Naive thymus-derived CD8-positive, alpha-beta T cell (primary cell): ENCODE measurements around the gene VEGFD. TPM values are rescaled to one million over a fixed set of nuclear protein-coding genes. Genes with fewer than 3 reads are reported as not detected.

ENCODE experiments used
- ATAC-seq, 2 donors: fragments of 150-1000 bp; cut with Tn5 transposase in 1 of 2; sonication (Bioruptor Pico), chemical (Tn5 transposase) in 1 of 2; 1 replicate in 1 of 2; 2 replicates in 1 of 2; pipeline ENCODE4 v1.10.0; 2021; ENCODE audit warnings: mild to moderate bottlenecking in 2 of 2, moderate library complexity in 2 of 2
- POLR2A ChIA-PET: fragments of 350-600 bp; sonication (Branson Sonifier 250); formaldehyde crosslinking; loops from one replicate; lab custom pipeline; 2021; ENCODE audit warnings: antibody characterized with exemption; lab: Charles Lee
- DNase-seq, 10 donors: peaks; one replicate each; pipeline versions ENCODE4 v3.0.0 to v3.0.0-alpha.2; 2020 to 2022
- H3K27ac Mint-ChIP-seq, 10 donors: one replicate each; pipeline ENCODE4 v1.8.0; 2020 to 2022; ENCODE audit warnings: mild to moderate bottlenecking in 10 of 10, mixed read lengths in 10 of 10, moderate library complexity in 4 of 10, inconsistent platforms in 1 of 10
- H3K27me3 Mint-ChIP-seq, 5 donors: one replicate each; pipeline ENCODE4 v1.8.0; 2021 to 2022; ENCODE audit warnings: mixed read lengths in 5 of 5
- H3K36me3 Mint-ChIP-seq, 3 donors: one replicate each; pipeline ENCODE4 v1.8.0; 2020 to 2022; ENCODE audit warnings: mixed read lengths in 3 of 3, mild to moderate bottlenecking in 2 of 3, inconsistent platforms in 1 of 3
- H3K4me1 Mint-ChIP-seq, 4 donors: one replicate each; pipeline ENCODE4 v1.8.0; 2021 to 2022; ENCODE audit warnings: mixed read lengths in 4 of 4
- H3K4me3 Mint-ChIP-seq, 10 donors: one replicate each; pipeline ENCODE4 v1.8.0; 2020 to 2022; ENCODE audit warnings: mild to moderate bottlenecking in 10 of 10, mixed read lengths in 10 of 10, moderate library complexity in 6 of 10, inconsistent platforms in 1 of 10
- H3K9me3 Mint-ChIP-seq, 9 donors: one replicate each; pipeline ENCODE4 v1.8.0; 2020 to 2022; ENCODE audit warnings: mixed read lengths in 9 of 9, mild to moderate bottlenecking in 3 of 9, inconsistent platforms in 1 of 9, moderate library complexity in 1 of 9
- polyA plus RNA-seq, 3 donors: library from polyadenylated mRNA; unstranded; fragments of 300-500 nt; fragmentation: Illumina TruSeq; gene quantifications; one replicate each; pipeline ENCODE4 v1.2.3, GENCODE V29; 2021
- total RNA-seq, 8 experiments: library from RNA in 2 of 8; stranded (reverse) in 2 of 8; gene quantifications; one replicate each; pipeline ENCODE4 v1.2.3 and lab custom pipeline; 2021 to 2026

VEGFD gene, protein sequence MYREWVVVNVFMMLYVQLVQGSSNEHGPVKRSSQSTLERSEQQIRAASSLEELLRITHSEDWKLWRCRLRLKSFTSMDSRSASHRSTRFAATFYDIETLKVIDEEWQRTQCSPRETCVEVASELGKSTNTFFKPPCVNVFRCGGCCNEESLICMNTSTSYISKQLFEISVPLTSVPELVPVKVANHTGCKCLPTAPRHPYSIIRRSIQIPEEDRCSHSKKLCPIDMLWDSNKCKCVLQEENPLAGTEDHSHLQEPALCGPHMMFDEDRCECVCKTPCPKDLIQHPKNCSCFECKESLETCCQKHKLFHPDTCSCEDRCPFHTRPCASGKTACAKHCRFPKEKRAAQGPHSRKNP
- not detected for total RNA-seq
- polyA plus RNA-seq: not detected
- 0 reads per million in 6 experiments for total RNA-seq (lab: John Stamatoyannopoulos, UW)

- ATAC-seq (no peak), DNase-seq (no peak)
- Mint-ChIP-seq H3K27ac (no peak within 1 kb of the TSS), H3K27me3 (peaks cover 1 to 13% (median 4%) of the 10 kb centered on the region in 5 donors), H3K36me3 (peaks cover 0 to 5% (median 0%) of the 10 kb centered on the region in 3 donors), H3K4me1 (no peaks in the 10 kb centered on the region), H3K4me3 (no peak within 1 kb of the TSS), H3K9me3 (no peaks in the 10 kb centered on the region)
- POLR2A ChIA-PET: no interaction called here
Observed at GRCh38 chrX:15384304-15384703, at the start of gene VEGFD. VEGFD (minus strand) TSS chrX:15384413; CDS start chrX:15383946, 467 bp downstream.

GRCh38 chrX:15430584-15430983 is 46.4 kb upstream of the VEGFD start:
- POLR2A ChIA-PET: no interaction called here
- no peaks in the 10 kb centered on the region for H3K4me1 Mint-ChIP-seq
- no peak overlapping the region for H3K4me3 Mint-ChIP-seq
- peaks cover 7 to 37% (median 12%) of the 10 kb centered on the region in 5 donors for H3K27me3 Mint-ChIP-seq
- peak overlapping the region in 1 of 10 donors; percentile 19 for H3K27ac Mint-ChIP-seq
- ATAC-seq: no peak
- H3K36me3 Mint-ChIP-seq: peaks cover 0 to 13% (median 0%) of the 10 kb centered on the region in 3 donors
- H3K9me3 Mint-ChIP-seq: peaks cover 0 to 5% (median 0%) of the 10 kb centered on the region in 9 donors
- no peak for DNase-seq

DNA sequence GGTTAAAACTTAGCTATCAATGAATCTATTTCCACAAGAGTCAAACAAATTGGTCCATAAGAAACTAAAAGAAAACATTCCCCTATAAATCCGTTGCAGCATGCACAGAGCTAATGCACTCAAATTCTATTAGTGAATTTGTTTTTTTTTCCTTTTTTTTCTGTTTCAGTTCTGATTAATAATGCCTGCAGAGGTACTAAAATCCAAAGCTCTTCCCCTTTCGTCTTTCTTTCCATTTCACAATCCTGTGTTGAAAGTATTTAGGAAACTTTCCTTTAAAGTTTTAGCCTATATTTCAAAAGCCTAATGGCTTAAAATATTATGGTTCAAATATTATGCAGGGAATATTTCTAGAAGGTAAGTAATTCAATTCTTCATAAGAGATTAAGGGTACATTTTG is 45.9 kb upstream of the VEGFD start:
- ATAC-seq (no peak), DNase-seq (no peak)
- Mint-ChIP-seq H3K27ac (no peak overlapping the region), H3K4me3 (no peak overlapping the region), H3K9me3 (peaks cover 0 to 5% (median 0%) of the 10 kb centered on the region in 9 donors), H3K27me3 (peaks cover 7 to 37% (median 12%) of the 10 kb centered on the region in 5 donors), H3K4me1 (no peaks in the 10 kb centered on the region), H3K36me3 (peaks cover 0 to 13% (median 0%) of the 10 kb centered on the region in 3 donors)
- POLR2A ChIA-PET: no interaction called here

DNA sequence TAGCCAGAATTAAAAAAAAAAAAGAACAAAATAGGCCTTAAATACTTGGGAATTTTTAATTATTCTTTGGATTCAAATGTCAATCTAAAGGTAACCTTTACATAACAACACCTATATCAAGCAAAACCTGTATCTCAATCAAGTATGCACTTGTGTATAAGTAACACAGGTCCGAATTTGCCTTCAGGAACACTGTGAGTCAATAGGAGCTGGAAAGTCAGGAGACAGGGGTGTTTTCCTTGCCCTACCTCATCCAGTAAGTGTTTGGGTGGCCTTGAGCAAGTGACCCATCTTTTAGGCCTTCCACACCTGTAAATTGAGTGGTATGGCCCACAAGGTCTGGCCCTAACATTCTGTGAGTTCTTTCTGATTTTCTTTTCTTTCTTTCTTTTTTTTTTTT is 40.8 kb upstream of the VEGFD start:
- no peak overlapping the region for H3K4me3 Mint-ChIP-seq
- no peaks in the 10 kb centered on the region for H3K4me1 Mint-ChIP-seq
- H3K36me3 Mint-ChIP-seq: no peaks in the 10 kb centered on the region
- H3K27me3 Mint-ChIP-seq: peaks cover 0 to 1% (median 0%) of the 10 kb centered on the region in 5 donors
- DNase-seq (no peak), ATAC-seq (no peak)
- H3K9me3 Mint-ChIP-seq: no peaks in the 10 kb centered on the region
- H3K27ac Mint-ChIP-seq: no peak overlapping the region
- POLR2A ChIA-PET: no interaction called here

DNA sequence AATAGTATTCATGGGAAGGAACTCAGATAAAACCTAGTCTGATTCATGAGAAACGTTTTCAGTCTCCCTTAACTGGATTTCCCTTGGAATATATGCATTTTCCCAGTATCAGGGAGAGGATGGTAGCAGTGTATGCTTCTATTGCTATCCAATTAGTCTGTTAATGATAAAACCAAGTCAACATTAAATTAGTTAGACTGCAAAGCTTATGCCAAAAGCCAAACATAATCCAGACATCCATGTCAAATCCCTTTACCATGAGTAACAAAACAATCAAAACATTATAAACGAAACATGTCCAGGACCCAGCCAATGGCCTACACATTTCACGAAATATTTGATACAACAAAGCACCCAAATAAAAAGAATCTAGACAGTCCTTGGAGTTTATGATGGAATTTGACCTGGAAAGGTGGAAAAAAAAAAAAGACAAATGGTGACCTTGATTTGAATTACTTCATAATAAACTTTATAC is 34.5 kb upstream of the VEGFD start:
- H3K36me3 Mint-ChIP-seq: peaks cover 0 to 11% (median 0%) of the 10 kb centered on the region in 3 donors
- ATAC-seq (no peak), DNase-seq (no peak)
- H3K27me3 Mint-ChIP-seq: no peaks in the 10 kb centered on the region
- POLR2A ChIA-PET: no interaction called here
- no peaks in the 10 kb centered on the region for H3K4me1 Mint-ChIP-seq
- peaks cover 0 to 20% (median 4%) of the 10 kb centered on the region in 9 donors for H3K9me3 Mint-ChIP-seq
- H3K27ac Mint-ChIP-seq: no peak overlapping the region
- H3K4me3 Mint-ChIP-seq: no peak overlapping the region

DNA sequence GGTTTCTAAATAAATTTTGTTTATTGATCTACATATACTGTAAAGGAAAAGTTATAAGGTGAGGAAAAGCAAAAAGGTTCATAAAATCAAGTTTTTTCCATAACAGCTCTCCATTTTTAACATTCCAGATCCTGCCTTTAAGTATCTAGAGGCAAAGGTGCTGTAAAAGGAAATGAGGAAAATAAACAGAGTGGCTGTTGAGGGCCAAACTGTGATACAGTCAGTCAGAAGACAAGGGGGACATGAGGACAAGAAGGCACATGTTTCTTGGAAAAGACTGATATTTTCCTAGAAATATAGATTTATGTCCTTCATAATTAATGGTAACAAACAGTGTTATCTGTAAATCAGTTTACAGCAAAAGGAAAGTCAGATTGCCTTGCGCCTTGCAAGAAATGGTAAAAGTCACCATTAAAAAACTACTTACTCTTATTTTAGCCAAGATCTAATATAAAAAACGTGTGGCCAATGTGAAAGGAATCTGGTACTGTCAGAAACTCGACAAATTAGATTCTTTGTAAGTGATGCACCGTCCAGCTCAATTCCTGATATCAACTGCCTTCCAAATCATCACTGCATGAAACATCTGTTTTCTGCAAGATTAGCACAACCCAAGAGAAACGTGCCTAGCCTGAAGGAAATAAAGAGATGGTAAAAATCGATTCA is 34.0 kb upstream of the VEGFD start:
- Mint-ChIP-seq H3K27ac (no peak overlapping the region), H3K36me3 (peaks cover 0 to 11% (median 0%) of the 10 kb centered on the region in 3 donors), H3K4me3 (no peak overlapping the region), H3K27me3 (peaks cover 0 to 3% (median 0%) of the 10 kb centered on the region in 5 donors), H3K9me3 (peaks cover 0 to 20% (median 4%) of the 10 kb centered on the region in 9 donors), H3K4me1 (no peaks in the 10 kb centered on the region)
- POLR2A ChIA-PET: no interaction called here
- ATAC-seq (no peak), DNase-seq (no peak)

DNA sequence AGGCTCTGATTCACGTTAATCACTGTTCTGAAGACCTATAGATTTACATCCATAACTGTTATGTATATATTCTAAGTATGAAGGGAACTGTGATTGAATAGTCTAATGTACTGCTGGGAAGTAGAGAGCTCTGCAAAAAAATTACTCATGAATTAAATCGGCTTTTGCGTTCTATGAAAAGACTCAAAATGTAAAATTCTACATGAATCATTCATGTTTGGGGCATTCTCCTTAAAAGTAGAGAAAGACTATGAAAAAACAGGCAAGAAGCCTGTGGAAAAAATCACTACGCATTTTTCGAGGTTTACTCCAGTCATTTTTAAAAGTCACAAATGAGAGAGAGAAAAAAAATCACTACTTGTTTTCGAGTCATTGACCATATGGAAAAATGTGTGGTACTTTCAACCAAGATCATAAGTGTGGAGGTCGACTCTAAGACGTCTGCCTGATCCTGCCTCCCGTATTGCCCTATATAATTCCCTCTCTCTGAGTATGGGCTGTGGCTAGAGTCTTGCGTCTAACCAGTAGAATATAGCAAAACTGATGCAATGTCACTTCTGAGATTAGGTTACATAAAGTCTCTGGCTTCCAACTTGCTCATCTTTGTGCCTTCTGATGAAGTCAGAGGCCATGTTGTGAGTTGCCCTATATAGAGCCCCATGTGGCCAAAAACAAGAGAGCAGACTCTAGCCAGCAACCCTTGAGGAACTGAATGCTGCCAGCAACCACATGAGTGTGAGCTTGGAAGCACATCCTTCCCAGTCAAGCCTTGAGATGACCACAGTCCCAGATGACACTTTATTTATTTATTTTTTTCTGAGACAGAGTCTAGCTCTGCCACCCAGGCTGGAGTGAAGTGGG is 32.1 kb upstream of the VEGFD start:
- H3K4me1 Mint-ChIP-seq: no peaks in the 10 kb centered on the region
- peaks cover 0 to 11% (median 0%) of the 10 kb centered on the region in 3 donors for H3K36me3 Mint-ChIP-seq
- ATAC-seq (no peak), DNase-seq (no peak)
- H3K4me3 Mint-ChIP-seq: no peak overlapping the region
- peaks cover 0 to 20% (median 4%) of the 10 kb centered on the region in 9 donors for H3K9me3 Mint-ChIP-seq
- H3K27ac Mint-ChIP-seq: no peak overlapping the region
- peaks cover 2 to 12% (median 3%) of the 10 kb centered on the region in 5 donors for H3K27me3 Mint-ChIP-seq
- POLR2A ChIA-PET: no interaction called here

- POLR2A ChIA-PET: no interaction called here
- Mint-ChIP-seq H3K27ac (no peak overlapping the region), H3K36me3 (peaks cover 0 to 11% (median 0%) of the 10 kb centered on the region in 3 donors), H3K4me3 (no peak overlapping the region), H3K9me3 (peaks cover 0 to 19% (median 4%) of the 10 kb centered on the region in 9 donors), H3K4me1 (no peaks in the 10 kb centered on the region), H3K27me3 (peaks cover 2 to 12% (median 4%) of the 10 kb centered on the region in 5 donors)
- DNase-seq: no peak
- no peak for ATAC-seq
Observed at GRCh38 chrX:15413101-15413500, 28.9 kb upstream of the VEGFD start.

- no peak overlapping the region for H3K27ac Mint-ChIP-seq
- peaks cover 0 to 5% (median 0%) of the 10 kb centered on the region in 9 donors for H3K9me3 Mint-ChIP-seq
- POLR2A ChIA-PET: no interaction called here
- no peaks in the 10 kb centered on the region for H3K4me1 Mint-ChIP-seq
- H3K36me3 Mint-ChIP-seq: no peaks in the 10 kb centered on the region
- ATAC-seq (no peak), DNase-seq (no peak)
- H3K4me3 Mint-ChIP-seq: no peak overlapping the region
- H3K27me3 Mint-ChIP-seq: peaks cover 2 to 12% (median 4%) of the 10 kb centered on the region in 5 donors
Observed at GRCh38 chrX:15410947-15411346, 26.7 kb upstream of the VEGFD start.

DNA sequence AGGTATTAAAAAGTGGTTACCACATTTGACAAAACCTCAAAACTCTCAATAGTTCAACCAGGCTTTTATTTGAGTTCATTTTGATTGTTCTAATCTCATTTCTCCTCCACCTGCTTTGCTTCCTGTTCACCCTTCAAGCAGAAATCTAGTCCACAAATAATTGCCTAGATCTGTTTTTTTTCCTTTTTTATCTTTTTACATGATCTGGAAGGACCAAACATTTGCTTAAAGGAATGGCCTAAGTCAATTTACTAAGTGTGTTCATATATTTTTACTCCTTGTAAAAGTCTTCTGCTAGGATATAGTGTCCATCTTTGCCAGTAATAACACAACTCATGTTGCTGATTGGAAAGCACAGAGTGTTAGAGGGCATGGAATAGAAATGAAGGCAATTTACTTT is 26.2 kb upstream of the VEGFD start:
- DNase-seq (no peak), ATAC-seq (no peak)
- Mint-ChIP-seq H3K9me3 (peaks cover 0 to 5% (median 0%) of the 10 kb centered on the region in 9 donors), H3K36me3 (no peaks in the 10 kb centered on the region), H3K4me1 (no peaks in the 10 kb centered on the region), H3K4me3 (no peak overlapping the region), H3K27me3 (peaks cover 2 to 12% (median 4%) of the 10 kb centered on the region in 5 donors), H3K27ac (no peak overlapping the region)
- POLR2A ChIA-PET: no interaction called here

DNA sequence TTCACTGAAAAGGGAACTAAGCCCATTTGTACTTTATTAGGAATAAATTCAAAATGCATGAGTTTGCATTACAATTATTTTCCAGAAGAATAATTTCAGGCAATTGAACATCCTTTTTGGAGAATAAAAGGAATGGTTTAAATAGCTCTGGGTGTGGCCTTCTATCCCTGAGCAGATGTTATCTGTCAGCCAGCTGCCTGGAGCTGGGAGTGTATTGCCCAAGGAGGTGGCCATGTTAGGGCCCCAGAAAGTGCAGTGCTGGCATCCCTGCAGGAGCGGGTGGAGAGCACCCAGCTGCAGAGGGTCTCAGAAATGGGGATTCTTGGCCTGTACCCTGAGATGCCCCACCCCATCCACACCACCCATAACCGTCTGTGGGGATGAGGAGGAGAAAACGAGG is 21.6 kb upstream of the VEGFD start:
- ATAC-seq: no peak
- no peaks in the 10 kb centered on the region for H3K36me3 Mint-ChIP-seq
- H3K27me3 Mint-ChIP-seq: peaks cover 0 to under 1% (median 0%) of the 10 kb centered on the region in 5 donors
- no peaks in the 10 kb centered on the region for H3K4me1 Mint-ChIP-seq
- peaks cover 0 to 5% (median 0%) of the 10 kb centered on the region in 9 donors for H3K9me3 Mint-ChIP-seq
- no peak overlapping the region for H3K4me3 Mint-ChIP-seq
- no peak overlapping the region for H3K27ac Mint-ChIP-seq
- POLR2A ChIA-PET: no interaction called here
- no peak for DNase-seq

DNA sequence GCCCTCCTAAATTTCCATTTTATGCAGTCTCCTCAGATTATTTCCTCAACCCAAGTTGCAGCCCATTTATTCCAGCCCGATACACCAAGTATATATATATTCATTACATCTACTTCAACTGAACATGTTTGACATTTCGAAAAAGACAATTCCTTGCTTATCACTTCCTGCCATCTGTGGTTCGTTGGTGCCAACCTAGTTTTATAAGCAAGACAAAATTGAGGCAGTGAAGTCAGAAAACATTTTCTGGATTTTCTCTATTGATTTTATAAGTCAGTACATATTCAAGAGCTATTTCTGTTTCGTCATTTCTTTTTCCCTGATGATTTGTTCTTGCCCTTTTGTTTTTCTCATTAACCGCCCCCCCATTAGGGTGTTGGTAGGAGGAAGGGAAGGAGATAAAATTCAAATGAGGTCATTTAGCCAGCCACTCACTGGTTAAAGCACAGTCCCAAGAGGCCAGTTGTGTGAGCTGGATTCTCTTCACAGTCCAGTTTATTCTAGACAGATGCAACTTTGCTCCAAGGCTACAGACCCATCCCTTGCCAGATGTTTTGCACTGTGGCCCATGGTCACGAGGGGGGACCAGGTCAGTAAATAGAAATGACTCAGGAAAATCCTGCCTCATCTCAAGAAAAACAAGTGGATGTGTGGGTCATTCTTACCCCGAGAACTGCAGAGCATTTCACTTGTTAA is 20.3 kb upstream of the VEGFD start:
- H3K27me3 Mint-ChIP-seq: no peaks in the 10 kb centered on the region
- no peak overlapping the region for H3K27ac Mint-ChIP-seq
- ATAC-seq (no peak), DNase-seq (no peak)
- peaks cover 0 to 5% (median 0%) of the 10 kb centered on the region in 9 donors for H3K9me3 Mint-ChIP-seq
- no peaks in the 10 kb centered on the region for H3K4me1 Mint-ChIP-seq
- H3K4me3 Mint-ChIP-seq: no peak overlapping the region
- POLR2A ChIA-PET: no interaction called here
- H3K36me3 Mint-ChIP-seq: no peaks in the 10 kb centered on the region
